ENCODE data around the gene CBX5. TPM values are rescaled to one million over a fixed set of nuclear protein-coding genes. Genes with fewer than 3 reads are reported as not detected.

CBX5 gene
- polyA plus RNA-seq, 1 of the 3 experiments (the other 2 are of a cell fraction): 11.6 TPM

DNA sequence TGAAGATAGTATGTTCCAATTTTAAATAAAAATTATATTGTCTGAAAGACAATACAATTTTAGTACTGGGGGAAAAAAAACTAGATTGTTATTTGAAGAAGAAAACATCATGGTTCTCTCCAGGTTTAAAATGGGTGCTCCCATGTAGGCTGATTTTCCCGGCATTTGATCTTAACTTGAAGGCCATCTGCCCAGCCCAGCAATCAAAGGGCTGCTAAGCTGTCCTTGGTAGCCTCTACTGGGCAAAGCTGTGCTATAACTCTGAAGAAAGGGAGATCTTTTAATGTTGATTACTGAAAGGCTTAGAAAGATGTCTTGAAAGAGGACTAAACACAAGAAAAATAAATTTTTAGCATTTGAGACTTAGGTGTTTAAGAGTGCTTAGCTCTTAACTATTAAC, 41.4 kb downstream of the CBX5 start:
- no peaks in the 10 kb centered on the region for H4K20me1 ChIP-seq (ENCODE audit: insufficient read depth)
- H3K27me3 ChIP-seq (ENCODE audit: insufficient read depth): no peaks in the 10 kb centered on the region
- no peak for DNase-seq
- no peak overlapping the region for H3K27ac ChIP-seq (ENCODE audit: low read depth in 2 of 2, low read length in 1 of 2)
- no peak overlapping the region for H3K4me2 ChIP-seq
- ChIA-PET POLR2A (interaction anchor here (0.6 to 1.8 kb wide), 2 partner anchors 42 to 580 kb away, joined by 4 to 5 read pairs; partner anchors contain the start of gene HNRNPA1), CTCF (interaction anchor here (0.7 to 2.5 kb wide), 7 partner anchors 10 to 445 kb away, joined by 3 to 9 read pairs (median 4); no protein-coding TSS in a partner anchor)
- no peaks in the 10 kb centered on the region for H3K4me1 ChIP-seq (ENCODE audit: control insufficient read depth in 1 of 2, insufficient read depth in 2 of 2, low read depth in 1 of 2, low read length in 1 of 2)
- no peak overlapping the region for H3K9ac ChIP-seq
- 95% methylated on average over 1 of the region's 1 CpG for WGBS (ENCODE audit: low lambda C conversion rate)
- TF ChIP-seq CHD2 (IDR thresholded peaks at IDR 0.05; ENCODE audit: low read length, partially characterized antibody) (no peak), GATA2 (CRISPR knock-in tag; IDR thresholded peaks at IDR 0.05) (no peak), FOXM1 (IDR thresholded peaks at IDR 0.05; ENCODE audit: low read depth) (no peak), RAD21 (IDR thresholded peaks at IDR 0.05; ENCODE audit: low read length) (no peak), RFX5 (IDR thresholded peaks at IDR 0.05; ENCODE audit: low read length) (no peak), POLR2AphosphoS5 (IDR thresholded peaks at IDR 0.05; ENCODE audit: low read depth, low read length) (no peak), JUND (IDR thresholded peaks at IDR 0.05) (no peak), NRF1 (IDR thresholded peaks at IDR 0.05; ENCODE audit: low read depth, low read length) (no peak), GABPA (IDR thresholded peaks at IDR 0.05; ENCODE audit: low read depth) (no peak), FOSL2 (IDR thresholded peaks at IDR 0.05; ENCODE audit: borderline replicate concordance, low read depth) (no peak), MEF2A (IDR thresholded peaks at IDR 0.05; ENCODE audit: borderline replicate concordance, low read depth) (no peak), SIN3A (IDR thresholded peaks at IDR 0.05; ENCODE audit: borderline replicate concordance, low read depth, low read length) (no peak), EP300 (IDR thresholded peaks at IDR 0.05; ENCODE audit: borderline replicate concordance in 1 of 2, low read depth in 1 of 2, low read length in 1 of 2) (no peak), NFIC (IDR thresholded peaks at IDR 0.05; ENCODE audit: borderline replicate concordance) (no peak), FOXJ3 (CRISPR knock-in tag; IDR thresholded peaks at IDR 0.05) (no peak)
- TF ChIP-seq, protein P1, sequence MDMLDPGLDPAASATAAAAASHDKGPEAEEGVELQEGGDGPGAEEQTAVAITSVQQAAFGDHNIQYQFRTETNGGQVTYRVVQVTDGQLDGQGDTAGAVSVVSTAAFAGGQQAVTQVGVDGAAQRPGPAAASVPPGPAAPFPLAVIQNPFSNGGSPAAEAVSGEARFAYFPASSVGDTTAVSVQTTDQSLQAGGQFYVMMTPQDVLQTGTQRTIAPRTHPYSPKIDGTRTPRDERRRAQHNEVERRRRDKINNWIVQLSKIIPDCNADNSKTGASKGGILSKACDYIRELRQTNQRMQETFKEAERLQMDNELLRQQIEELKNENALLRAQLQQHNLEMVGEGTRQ (IDR thresholded peaks at IDR 0.05; ENCODE audit: borderline replicate concordance, low read depth, low read length): no peak
- TF ChIP-seq, protein P2, sequence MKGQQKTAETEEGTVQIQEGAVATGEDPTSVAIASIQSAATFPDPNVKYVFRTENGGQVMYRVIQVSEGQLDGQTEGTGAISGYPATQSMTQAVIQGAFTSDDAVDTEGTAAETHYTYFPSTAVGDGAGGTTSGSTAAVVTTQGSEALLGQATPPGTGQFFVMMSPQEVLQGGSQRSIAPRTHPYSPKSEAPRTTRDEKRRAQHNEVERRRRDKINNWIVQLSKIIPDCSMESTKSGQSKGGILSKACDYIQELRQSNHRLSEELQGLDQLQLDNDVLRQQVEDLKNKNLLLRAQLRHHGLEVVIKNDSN (IDR thresholded peaks at IDR 0.05; ENCODE audit: borderline replicate concordance, low read depth): no peak
- TF ChIP-seq, protein P3, sequence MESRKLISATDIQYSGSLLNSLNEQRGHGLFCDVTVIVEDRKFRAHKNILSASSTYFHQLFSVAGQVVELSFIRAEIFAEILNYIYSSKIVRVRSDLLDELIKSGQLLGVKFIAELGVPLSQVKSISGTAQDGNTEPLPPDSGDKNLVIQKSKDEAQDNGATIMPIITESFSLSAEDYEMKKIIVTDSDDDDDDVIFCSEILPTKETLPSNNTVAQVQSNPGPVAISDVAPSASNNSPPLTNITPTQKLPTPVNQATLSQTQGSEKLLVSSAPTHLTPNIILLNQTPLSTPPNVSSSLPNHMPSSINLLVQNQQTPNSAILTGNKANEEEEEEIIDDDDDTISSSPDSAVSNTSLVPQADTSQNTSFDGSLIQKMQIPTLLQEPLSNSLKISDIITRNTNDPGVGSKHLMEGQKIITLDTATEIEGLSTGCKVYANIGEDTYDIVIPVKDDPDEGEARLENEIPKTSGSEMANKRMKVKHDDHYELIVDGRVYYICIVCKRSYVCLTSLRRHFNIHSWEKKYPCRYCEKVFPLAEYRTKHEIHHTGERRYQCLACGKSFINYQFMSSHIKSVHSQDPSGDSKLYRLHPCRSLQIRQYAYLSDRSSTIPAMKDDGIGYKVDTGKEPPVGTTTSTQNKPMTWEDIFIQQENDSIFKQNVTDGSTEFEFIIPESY (IDR thresholded peaks at IDR 0.05; ENCODE audit: borderline replicate concordance, low read depth): no peak
- H2AFZ ChIP-seq (ENCODE audit: low read depth): no peak overlapping the region
- H3K79me2 ChIP-seq (ENCODE audit: insufficient read depth): peaks cover 22% of the 10 kb centered on the region; the same call in 1 of the 2 replicates
- H3K4me3 ChIP-seq (ENCODE audit: low read depth in 2 of 2, low read length in 1 of 2): no peak overlapping the region
- H3K9me2 ChIP-seq: no peaks in the 10 kb centered on the region
- H3K36me3 ChIP-seq (replicated peaks in 1 of 2; ENCODE audit: control insufficient read depth in 1 of 2, insufficient read depth in 2 of 2, low read length in 1 of 2): peaks cover 56 to 69% of the 10 kb centered on the region in 2 experiments
- peaks cover 21% of the 10 kb centered on the region for H3F3A ChIP-seq (replicated peaks; ENCODE audit: insufficient read depth)
- H3K9me3 ChIP-seq: no peaks in the 10 kb centered on the region

All from SK-N-SH (cell line).